ENCODE measurements around the gene C7orf57.
"Not testable (repeated sequence)": the region's sequence is repeated elsewhere in the genome, so short reads cannot be mapped to it uniquely, and the experiment has no call there.

C7orf57 gene

DNA sequence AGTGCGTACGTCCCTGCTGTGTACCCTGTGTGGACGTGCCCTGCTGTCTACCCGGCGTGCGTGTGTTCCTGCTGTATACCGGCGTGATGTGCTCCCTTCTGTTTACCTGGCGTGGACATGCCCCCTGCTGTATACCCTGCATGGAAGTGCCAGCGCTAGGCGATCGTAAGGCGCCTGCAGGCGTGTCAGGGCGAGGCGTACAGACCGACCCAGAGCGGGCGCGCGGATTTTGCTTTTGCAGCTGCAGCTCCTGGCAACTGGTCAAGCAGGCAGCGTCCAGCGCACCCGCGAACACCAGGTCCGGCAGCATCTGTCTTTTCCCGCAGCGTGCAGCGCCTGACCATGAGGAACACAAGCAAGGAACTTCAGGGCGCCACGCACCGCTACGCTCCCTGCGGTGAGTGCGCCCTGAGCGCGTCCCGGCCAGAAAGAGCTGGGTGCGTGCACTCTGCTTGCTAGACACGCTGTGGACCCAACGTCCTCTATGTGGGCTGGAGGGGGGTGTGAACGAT is 680 bp downstream of the C7orf57 start:
- peak; percentile 57 for DNase-seq (ENCODE audit: low spot score)

DNA sequence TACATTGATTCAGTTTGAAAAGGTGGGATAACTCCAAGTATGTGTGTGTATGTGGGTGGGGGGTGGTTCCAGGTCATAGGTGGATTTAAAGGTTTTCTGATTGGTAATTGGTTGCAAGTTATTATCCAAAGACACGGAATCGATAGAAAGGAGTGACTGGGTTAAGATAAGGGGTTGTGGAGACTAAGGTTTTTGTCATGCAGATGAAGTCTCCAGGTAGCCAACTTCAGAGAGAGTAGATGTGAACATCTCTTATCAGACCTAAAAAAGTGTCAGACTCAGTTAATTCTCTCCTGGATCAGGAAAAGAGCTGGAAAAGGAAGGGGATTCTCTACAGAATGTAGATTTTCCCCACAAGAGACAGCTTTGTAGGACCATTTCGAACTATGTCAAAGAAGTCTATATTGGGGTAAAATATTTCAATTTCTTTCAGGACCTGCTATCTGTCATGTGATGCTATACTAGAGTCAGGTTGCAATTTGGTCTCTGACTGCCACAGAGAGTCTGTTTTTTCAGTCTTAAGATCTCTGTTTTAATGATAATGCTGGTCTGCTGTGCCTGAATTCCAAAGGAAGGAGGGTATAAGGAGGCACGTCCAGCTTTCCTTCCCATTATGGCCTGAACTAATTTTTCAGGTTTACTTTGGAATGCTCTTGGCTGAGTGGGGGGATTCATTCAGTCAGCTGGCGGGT is 3.6 kb downstream of the C7orf57 start:
- DNase-seq (ENCODE audit: low spot score), result no peak

DNA sequence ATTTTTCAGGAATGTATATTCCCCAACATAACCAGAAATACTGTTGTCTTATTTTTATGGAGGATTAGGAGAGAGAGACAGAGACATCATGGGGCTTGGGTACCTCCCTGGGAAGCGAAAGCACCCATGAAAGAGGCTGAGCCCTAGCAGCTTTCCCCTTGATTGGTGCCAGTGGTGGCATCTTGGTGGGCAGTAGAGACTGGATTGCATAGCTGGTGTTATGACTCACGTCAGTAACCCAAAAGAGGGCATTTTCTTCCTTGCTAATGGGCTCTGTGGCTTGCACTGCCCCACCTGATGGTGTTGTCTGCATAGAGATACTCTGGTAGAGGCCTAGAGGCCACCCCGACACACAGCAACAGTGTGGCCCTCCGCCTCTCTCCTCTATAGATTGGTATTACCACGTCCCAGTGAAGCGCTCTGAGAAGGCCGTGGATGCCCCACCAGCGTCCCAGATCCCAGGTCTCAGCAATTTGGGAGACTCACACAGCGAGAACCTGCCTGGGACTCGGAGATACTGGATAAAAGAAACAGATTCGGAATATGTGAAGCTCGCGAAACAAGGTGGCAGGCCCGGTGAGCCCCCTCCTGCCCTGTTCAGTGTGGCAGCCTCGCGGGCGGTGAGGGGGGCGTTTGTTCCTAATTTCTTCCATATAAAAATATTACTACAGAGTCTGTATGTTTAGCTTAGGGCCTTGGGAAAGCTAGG is 5.8 kb downstream of the C7orf57 start:
- DNase-seq (ENCODE audit: low spot score), result no peak

DNA sequence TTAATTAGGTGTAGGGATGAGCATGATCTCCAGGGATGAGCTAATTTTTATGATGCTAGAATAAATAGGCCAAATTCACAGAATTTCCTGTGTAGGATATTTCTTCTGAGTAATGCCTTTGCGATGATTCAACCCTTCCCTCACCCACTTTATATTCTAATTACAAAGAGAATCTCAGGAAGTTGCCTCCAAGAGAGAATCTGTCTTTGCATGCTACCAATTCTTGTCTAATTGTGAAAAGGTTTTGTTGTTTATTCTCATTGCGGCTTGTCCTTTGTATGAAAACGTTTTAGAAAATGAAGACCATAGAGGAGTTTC is 6.3 kb downstream of the C7orf57 start:
- DNase-seq (ENCODE audit: low spot score), result peak; percentile 57

DNA sequence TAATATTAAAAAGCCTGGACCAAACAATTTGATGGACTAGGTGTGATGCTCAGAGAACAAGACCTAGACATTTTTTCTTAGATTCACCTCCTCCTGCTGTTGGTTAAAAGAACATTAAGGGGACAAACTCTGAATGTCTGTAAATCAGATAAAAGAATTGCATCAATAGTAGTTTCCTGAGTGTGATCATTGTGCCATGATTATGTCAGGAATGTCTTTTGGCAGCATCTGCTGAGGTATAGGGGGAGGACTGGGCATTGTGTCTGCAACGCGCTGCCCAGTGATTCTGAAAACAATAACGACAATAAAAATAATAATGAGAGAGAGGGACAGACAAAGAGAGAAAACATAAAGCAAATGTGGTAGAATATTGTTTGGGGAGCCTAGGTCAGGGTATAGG is 6.9 kb downstream of the C7orf57 start:
- no peak for DNase-seq (ENCODE audit: low spot score)

DNA sequence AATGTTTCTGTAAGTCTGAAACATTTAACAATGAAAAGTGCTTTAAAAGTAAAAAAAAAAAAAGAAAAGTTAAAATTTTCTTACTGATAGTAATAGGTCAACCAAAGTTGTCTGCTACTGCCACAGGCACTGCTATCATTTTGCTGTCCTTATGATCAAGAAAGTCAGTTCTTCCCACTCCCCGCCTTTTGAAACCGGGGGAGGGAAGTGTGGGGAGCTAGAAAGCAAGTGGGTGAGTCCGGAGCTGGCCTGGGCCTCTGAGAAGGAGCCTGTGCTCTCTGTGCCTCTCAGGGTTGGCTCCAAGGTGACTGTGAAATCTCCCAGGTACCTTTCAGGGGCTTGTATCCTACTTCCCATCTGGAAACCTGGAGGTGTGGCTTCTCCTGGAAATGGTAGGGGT is 7.3 kb downstream of the C7orf57 start:
- DNase-seq (ENCODE audit: low spot score), result no peak

DNA sequence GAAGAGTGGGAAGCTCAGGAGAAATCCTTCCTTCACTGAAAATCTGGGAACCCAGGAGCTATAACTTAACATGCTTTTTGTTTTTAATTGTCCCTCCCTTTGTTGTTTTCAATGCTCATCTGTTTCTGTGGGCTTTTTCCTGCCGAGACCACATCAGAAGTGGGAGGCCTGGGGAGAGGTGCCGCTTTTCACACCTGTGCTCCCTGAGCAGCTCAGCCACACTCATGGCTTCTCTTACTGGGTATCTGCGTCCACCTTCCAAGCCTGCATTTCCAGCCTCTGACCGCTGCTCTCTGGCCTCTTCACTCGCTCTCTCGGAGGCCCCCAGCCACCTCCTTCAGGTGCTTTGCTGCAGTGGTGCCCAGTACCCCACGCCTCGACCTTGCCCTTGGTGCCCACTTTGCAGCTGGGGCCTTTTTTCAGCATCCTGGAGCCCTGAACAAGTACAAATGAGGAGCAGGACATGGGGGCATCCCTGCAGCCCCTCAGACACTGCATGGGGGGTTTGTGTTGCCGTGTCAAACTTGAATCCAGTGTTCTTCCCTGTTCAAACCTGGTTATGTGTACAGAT is 9.9 kb downstream of the C7orf57 start:
- DNase-seq (ENCODE audit: low spot score), result no peak

DNA sequence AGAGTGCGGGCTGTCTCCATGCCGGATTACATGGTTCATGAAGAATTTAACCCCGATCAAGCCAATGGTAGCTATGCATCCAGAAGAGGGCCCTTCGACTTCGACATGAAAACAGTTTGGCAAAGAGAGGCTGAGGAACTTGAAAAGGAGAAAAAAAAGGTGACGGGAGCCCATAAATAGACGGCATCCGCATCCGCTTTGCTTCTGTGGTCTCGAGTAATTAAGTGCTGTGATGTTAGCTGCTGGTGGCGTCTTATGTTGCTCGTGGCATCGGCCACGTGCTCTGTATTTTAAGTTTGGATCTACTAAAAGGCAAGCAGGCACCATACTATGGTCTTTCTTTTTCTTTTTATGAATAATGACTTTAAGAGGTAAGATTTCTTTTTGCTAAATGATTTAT is 11.1 kb downstream of the C7orf57 start:
- DNase-seq (ENCODE audit: low spot score), result no peak

DNA sequence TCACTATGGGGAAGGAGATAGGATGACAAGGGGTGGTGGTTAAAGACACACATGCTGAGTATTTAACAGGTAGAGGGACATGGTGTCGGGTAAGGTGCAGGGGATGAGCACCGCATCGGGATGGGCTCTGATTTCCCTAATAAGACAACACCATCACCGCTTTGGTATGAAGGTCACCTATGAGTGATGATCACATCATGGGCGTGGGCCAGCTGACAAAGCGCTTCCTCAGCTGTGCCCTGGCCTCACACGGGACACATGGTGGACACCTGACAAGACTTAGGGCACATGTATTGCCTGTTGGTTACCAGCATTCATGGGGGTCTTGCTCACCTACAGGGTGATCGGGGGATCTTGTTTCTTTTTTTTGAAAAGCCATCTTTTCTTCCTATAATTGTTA is 12.8 kb downstream of the C7orf57 start:
- DNase-seq (ENCODE audit: low spot score), result no peak

DNA sequence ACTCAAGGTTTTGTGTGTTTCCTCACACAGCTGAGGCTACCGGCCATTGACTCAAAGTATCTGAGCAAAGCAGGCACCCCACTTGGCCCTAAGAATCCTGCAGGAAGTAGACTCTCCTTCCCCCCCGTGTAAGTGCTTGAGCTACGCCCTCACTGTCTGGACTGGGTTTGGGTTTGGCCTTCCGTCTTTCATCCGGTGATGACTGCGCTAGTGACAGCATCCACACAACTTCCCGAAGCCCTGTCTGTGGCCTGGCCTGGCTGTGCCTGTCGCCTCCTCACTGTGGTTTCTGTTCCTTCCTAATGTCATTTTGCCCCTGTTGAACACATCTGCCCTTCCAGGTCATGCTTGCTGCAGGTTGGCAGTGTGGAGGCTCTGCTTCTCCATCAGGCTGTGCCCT is 14.5 kb downstream of the C7orf57 start:
- no peak for DNase-seq (ENCODE audit: low spot score)

DNA sequence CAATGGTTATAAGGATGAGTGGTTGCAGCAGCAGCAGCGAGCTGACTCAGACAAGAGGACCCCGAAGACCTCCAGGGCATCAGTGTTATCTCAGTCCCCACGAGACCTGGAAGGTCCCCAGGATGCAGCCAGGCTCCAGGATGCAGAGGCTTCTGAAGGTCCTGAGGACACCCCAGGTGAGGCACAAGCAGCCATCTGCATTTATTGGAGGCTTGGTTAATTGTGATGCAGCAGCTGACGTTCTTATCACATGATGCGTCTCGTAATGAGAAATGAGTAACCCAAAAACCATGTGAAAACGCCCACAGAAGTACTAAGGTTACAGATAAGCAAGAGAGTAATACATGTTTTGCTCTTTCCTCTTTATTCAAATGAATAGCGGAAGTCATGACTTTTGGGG is 17.4 kb downstream of the C7orf57 start:
- no peak for DNase-seq (ENCODE audit: low spot score)

DNA sequence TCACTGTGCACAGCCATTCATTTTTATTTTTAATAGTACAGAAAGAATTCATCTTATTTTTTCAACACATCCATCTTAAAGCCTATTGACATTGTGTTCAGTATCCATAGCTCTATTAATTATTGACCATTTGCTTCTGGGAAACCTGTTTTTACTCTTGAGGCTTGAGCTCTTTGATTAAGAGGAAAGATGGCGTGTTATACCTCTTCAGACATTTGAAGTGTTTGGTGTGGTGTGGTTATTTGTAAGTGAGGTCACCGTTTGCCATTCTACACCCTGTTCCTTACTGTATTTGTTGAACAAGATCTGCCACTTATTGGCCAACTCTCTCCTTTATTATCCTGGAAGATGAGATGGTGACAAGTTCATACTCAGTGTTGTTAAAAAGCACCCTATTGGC is 18.4 kb downstream of the C7orf57 start:
- DNase-seq (ENCODE audit: low spot score), result no peak

DNA sequence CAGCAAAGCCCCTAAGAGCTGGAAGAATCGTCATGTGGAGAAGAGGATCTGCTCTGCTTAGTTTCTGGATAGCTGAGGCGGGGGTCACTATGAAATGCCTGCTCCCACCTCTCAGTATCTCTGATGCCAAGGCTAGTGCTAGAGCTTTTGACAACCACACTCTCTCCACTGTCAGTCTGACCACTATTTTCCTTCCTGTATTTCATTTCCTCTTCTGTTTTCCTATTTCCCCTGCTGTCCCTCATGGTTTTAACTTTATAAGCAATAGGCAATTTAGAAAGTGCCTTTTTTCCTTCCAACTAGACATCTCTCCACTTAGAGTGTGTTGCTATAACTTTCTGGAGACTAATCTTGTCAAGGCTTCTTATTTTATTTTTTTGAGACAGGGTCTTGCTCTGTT is 23.6 kb downstream of the C7orf57 start:
- no peak for DNase-seq (ENCODE audit: low spot score)

DNA sequence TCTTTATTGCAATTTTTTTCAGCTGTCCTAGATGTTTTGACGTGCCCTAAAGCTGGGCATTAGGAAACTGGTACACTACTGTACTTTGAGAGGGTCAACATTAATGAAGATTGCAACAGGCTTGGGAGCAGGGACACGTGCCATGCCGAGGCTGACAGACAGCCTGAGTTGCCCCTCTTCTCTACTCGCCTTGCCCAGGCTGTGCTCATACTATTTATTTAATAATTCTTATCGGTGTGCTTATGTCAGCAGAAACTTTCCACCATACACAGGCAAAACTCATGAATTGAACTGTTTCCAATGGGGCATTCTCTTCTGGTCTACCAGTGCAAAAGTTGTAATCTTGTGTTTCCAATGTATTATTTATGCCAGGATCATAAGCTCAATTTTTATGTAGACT is 24.4 kb downstream of the C7orf57 start:
- DNase-seq (ENCODE audit: low spot score), result no peak

DNA sequence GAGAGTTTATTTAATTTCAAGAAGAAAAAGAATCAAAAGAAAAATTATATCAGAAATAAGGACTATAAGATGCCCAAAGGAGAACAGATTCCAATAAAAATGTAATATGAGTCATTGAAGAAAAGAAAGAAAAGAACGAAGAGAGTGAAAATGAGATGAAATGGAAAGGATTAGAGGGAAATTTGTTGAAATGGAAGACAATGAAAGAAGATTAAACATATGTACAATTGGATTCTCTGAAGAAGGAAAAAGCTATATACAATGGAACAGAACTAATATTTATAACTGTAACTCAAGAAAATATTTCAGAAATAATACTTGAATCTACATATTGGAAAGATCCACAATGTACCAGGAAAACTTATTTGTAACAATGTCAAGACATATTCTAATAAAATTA is 28.6 kb downstream of the C7orf57 start:
- no peak for DNase-seq (ENCODE audit: low spot score)

DNA sequence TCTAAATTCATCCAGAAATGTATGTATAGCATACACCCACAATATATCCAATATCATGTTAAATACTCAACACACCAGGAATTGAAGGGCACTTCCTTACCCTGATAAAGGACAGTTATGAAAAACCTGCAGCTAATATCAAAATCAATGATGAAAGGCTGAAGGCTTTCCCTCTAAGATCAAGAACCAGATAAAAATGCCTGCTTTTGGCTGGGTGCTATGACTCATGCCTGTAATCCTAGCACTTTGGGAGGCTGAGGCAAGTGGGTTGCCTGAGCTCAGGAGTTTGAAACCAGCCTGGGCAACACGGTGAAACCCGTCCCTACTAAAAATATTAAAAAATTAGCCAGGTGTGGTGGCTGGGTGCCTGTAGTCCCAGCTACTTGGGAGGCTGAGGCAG is 32.1 kb downstream of the C7orf57 start:
- no peak for DNase-seq (ENCODE audit: low spot score)

DNA sequence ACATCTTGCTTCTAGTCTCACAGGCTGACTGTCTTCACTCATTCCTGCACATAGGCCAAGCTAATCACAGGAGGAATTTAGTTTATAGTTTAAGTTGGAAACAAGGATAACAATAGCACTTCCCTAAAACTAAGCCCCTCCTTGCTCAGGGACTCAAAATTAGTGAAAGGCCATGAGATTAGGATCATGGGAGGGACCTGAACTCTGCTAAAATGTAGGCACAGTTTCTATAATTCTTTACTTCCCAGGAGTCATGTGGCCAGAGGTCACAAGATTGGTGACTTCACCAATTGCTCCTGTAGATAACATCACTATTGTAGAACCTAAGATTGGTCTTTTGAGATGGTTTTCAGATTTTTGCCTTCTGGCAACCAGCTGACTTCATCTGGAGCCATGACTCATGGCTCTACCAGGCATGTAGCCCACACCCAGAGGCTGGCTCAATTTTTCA is 38.9 kb downstream of the C7orf57 start:
- DNase-seq (ENCODE audit: low spot score), result peak; percentile 53

DNA sequence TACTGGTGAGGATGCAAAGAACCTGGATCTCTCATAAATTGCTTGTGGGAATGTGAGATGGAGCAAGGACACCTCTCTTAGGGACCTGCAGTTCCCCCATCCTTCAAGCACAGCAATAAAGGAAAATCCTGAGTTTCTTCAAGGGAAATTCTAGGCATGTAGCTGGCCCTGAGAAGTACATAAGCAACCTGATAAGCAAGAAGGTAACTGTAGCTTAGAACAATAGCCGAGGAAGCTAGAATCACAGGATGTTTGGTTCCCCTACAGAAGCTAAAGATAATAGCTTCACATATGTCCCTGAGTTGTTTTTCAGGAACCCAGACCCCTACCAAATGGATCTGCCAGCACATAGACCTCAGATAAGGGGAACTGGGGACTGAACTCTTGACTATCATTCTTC is 42.1 kb downstream of the C7orf57 start:
- DNase-seq (ENCODE audit: low spot score), result no peak

DNA sequence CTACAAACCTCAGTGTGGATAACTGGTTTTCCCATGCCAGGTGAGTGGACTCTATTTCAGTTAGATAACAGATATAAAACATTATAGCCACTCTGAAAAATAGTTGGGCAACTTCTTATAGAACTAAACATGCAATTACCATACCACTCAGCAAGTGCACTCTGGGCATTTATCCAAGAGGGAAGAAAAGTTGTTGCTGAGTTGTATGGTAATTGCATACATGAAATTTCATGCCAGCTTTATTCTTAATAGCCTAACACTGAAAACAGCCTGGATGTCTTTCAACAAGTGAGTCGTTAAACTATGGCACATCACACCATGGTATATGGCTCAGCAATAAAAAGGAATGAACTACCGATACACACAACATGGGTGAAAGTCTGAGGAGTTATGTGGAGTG is 43.1 kb downstream of the C7orf57 start:
- DNase-seq (ENCODE audit: low spot score), result no peak

DNA sequence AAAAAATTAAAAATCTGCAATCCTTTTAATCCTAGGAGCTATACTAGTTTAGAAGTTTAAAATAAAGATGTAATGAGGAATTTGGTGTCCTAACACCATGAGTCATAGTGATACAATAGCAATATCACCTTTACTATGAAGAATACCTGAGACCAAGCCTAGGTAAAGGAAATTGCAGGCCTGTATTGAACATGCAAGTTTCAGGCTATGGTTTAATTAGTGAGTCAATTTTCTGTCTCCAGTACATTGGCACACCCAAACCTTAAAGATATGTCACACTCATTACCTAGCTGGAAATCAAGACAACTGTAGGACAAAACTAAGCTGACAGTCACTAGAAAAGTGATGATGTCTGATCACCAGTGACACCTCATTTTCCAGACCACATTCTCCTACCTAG is 47.0 kb downstream of the C7orf57 start:
- DNase-seq (ENCODE audit: low spot score), result not testable (repeated sequence)

DNA sequence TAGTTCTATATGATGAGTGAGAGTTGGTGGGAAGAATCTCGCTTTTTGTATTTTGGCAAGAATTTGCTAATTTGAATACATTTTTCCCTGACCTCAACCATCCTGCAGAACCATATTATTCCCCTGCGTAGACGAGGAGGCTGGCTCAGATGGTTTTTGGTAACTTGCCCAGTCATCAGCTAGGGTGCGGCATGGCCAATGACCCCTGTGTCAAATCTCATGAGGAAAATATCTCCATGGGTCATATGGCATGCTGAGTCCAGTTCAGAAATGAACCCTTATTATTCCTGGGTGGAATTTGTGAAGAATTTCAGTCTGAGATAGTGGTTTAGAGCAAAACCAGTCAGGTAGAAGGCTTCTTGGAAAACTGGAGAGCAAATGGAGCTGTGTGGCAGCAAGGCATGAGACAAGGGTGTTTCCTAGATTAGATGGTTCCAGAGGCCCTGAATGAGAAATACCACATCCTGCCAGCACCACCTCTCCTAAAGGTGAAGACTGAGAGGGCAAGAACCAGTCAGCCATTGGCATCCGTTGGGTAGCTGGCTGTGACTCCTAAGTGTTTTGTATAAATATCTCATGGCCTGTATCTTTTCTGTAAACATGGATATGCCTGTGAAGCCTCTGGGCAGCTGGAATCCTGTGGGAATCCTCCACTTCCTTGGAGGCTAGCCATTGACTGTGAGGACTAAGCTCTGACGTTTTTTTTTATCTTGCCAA is 47.9 kb downstream of the C7orf57 start:
- DNase-seq (ENCODE audit: low spot score), result no peak

DNA sequence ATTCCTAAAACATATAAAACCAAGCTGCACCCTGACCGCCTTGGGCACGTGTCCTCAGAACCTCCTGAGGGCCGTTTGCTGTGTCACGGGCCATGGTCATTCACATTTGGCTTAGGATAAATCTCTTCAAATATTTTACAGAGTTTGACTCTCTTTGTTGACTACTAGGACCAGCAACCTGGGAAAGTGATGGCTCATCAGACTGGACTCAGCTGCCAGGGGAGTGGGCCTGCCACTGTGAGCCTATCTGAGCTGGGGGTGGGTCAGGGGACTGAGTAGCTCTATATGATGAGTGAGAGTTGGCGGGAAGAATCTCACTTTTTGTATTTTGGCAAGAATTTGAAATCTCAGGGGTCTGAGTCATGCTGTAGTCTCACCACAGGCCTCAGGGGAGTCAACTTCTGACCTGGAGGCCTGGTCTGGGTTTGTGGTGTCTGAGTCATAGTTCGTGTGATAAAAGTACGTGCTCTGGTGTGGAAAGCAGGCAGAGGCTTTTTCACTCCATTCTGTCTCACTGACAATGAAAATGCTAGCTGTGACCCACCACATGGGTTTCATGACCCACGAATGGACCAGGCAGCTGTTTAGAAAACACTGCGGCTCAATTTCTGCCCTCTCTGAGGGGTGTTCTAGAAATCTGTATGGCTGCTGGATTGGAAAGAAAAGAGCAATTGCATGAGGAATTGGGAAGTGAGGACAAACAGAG is 49.5 kb downstream of the C7orf57 start:
- peak; percentile 93 for DNase-seq (ENCODE audit: low spot score)
